ENCODE data around the gene APRT.
"Not testable (repeated sequence)": the region's sequence is repeated elsewhere in the genome, so short reads cannot be mapped to it uniquely, and the experiment has no call there.

The APRT gene

GRCh38 chr16:88785106-88785924 is 26.4 kb downstream of the APRT start, which contains the start of gene PIEZO1:
PIEZO1 (minus strand) TSS chr16:88785220; CDS start chr16:88784964, 256 bp downstream.
- no peak for DNase-seq (ENCODE audit: low read depth)

GRCh38 chr16:88784856-88785105 is 26.9 kb downstream of the APRT start:
- no peak for DNase-seq (ENCODE audit: low read depth)

- DNase-seq (ENCODE audit: low read depth) = peak; percentile 74
Observed at GRCh38 chr16:88784074-88784855, 27.5 kb downstream of the APRT start.

GRCh38 chr16:88783391-88784073 is 28.2 kb downstream of the APRT start:
- no peak for DNase-seq (ENCODE audit: low read depth)

GRCh38 chr16:88782454-88783390 is 29.0 kb downstream of the APRT start:
- DNase-seq (ENCODE audit: low read depth) = peak; percentile 43

GRCh38 chr16:88781140-88782077 is 30.3 kb downstream of the APRT start:
- DNase-seq (ENCODE audit: low read depth) = no peak

- no peak for DNase-seq (ENCODE audit: low read depth)
Observed at GRCh38 chr16:88780142-88781062, 31.3 kb downstream of the APRT start.

GRCh38 chr16:88779406-88780141 is 32.2 kb downstream of the APRT start:
- no peak for DNase-seq (ENCODE audit: low read depth)

GRCh38 chr16:88778541-88779065 is 33.1 kb downstream of the APRT start:
- DNase-seq (ENCODE audit: low read depth) = no peak

GRCh38 chr16:88778271-88778525 is 33.5 kb downstream of the APRT start:
- no peak for DNase-seq (ENCODE audit: low read depth)

- DNase-seq (ENCODE audit: low read depth) = no peak
Observed at GRCh38 chr16:88777471-88778270, 34.1 kb downstream of the APRT start.

- no peak for DNase-seq (ENCODE audit: low read depth)
Observed at GRCh38 chr16:88775825-88776224, 35.9 kb downstream of the APRT start.

GRCh38 chr16:88774544-88775393 is 37.0 kb downstream of the APRT start:
- no peak for DNase-seq (ENCODE audit: low read depth)

- peak; percentile 43 for DNase-seq (ENCODE audit: low read depth)
Observed at GRCh38 chr16:88773812-88774291, 37.9 kb downstream of the APRT start.

- peak; percentile 55 for DNase-seq (ENCODE audit: low read depth)
Observed at GRCh38 chr16:88772871-88773811, 38.6 kb downstream of the APRT start.

GRCh38 chr16:88771781-88772180 is 39.9 kb downstream of the APRT start:
- DNase-seq (ENCODE audit: low read depth) = not testable (repeated sequence)
